Activated T-cell treated with anti-CD3 and anti-CD28 coated beads, Interleukin-2, amount 50 U/mL, for 24 hours (primary cell): ENCODE measurements around the gene DSCAML1.

ENCODE experiments used
- DNase-seq: peaks from one replicate; pipeline ENCODE4 v3.0.0-alpha.2; 2020
- H3K27ac Mint-ChIP-seq: 2 replicates; pipeline ENCODE4 v1.8.0; 2020; ENCODE audit warnings: mild to moderate bottlenecking, mixed read lengths
- H3K27me3 Mint-ChIP-seq: 2 replicates; pipeline ENCODE4 v1.8.0; 2020; ENCODE audit warnings: mixed read lengths
- H3K36me3 Mint-ChIP-seq: 2 replicates; pipeline ENCODE4 v1.8.0; 2020; ENCODE audit warnings: low read depth, mixed read lengths
- H3K4me1 Mint-ChIP-seq: 2 replicates; pipeline ENCODE4 v1.8.0; 2020; ENCODE audit warnings: low read depth, mixed read lengths
- H3K4me3 Mint-ChIP-seq: 2 replicates; pipeline ENCODE4 v1.8.0; 2020; ENCODE audit warnings: mild to moderate bottlenecking, moderate library complexity, mixed read lengths
- H3K9me3 Mint-ChIP-seq: 2 replicates; pipeline ENCODE4 v1.8.0; 2020; ENCODE audit warnings: mixed read lengths

Gene DSCAML1

GRCh38 chr11:117392979-117393378 lies 404.0 kb downstream of the DSCAML1 start:
- H3K36me3 Mint-ChIP-seq, result peaks cover 92% of the 10 kb centered on the region
- no peak overlapping the region for H3K4me3 Mint-ChIP-seq
- no peak overlapping the region for H3K27ac Mint-ChIP-seq
- peaks cover 10% of the 10 kb centered on the region for H3K9me3 Mint-ChIP-seq
- no peaks in the 10 kb centered on the region for H3K27me3 Mint-ChIP-seq
- no peak for DNase-seq
- H3K4me1 Mint-ChIP-seq, result no peaks in the 10 kb centered on the region

GRCh38 chr11:117392001-117392690 lies 404.9 kb downstream of the DSCAML1 start:
- Mint-ChIP-seq H3K4me1 (no peaks in the 10 kb centered on the region), H3K36me3 (peaks cover 88% of the 10 kb centered on the region), H3K4me3 (no peak overlapping the region), H3K9me3 (peaks cover 7% of the 10 kb centered on the region), H3K27ac (no peak overlapping the region), H3K27me3 (no peaks in the 10 kb centered on the region)
- peak; percentile 15 for DNase-seq

- peaks cover 83% of the 10 kb centered on the region for H3K36me3 Mint-ChIP-seq
- H3K4me3 Mint-ChIP-seq, result no peak overlapping the region
- no peaks in the 10 kb centered on the region for H3K9me3 Mint-ChIP-seq
- H3K27me3 Mint-ChIP-seq, result no peaks in the 10 kb centered on the region
- no peak overlapping the region for H3K27ac Mint-ChIP-seq
- DNase-seq, result peak; percentile 12
- H3K4me1 Mint-ChIP-seq, result no peaks in the 10 kb centered on the region
These were observed 405.8 kb downstream of the DSCAML1 start for GRCh38 chr11:117391181-117391580.

- H3K27ac Mint-ChIP-seq, result no peak overlapping the region
- H3K27me3 Mint-ChIP-seq, result no peaks in the 10 kb centered on the region
- H3K4me1 Mint-ChIP-seq, result no peaks in the 10 kb centered on the region
- peaks cover 82% of the 10 kb centered on the region for H3K36me3 Mint-ChIP-seq
- no peaks in the 10 kb centered on the region for H3K9me3 Mint-ChIP-seq
- no peak for DNase-seq
- no peak overlapping the region for H3K4me3 Mint-ChIP-seq
These were observed 406.3 kb downstream of the DSCAML1 start for GRCh38 chr11:117390743-117391142.

GRCh38 chr11:117387992-117388755 lies 408.8 kb downstream of the DSCAML1 start:
- H3K27me3 Mint-ChIP-seq, result no peaks in the 10 kb centered on the region

GRCh38 chr11:117385906-117386305 lies 411.1 kb downstream of the DSCAML1 start:
- Mint-ChIP-seq H3K36me3 (peaks cover 82% of the 10 kb centered on the region), H3K9me3 (no peaks in the 10 kb centered on the region), H3K4me1 (no peaks in the 10 kb centered on the region), H3K27ac (no peak overlapping the region), H3K27me3 (no peaks in the 10 kb centered on the region), H3K4me3 (no peak overlapping the region)
- no peak for DNase-seq

More at GRCh38 chr11:117387992-117388755, 408.8 kb downstream of the DSCAML1 start:
- Mint-ChIP-seq H3K36me3 (peaks cover 81% of the 10 kb centered on the region), H3K4me1 (no peaks in the 10 kb centered on the region), H3K27ac (no peak overlapping the region), H3K4me3 (no peak overlapping the region), H3K9me3 (no peaks in the 10 kb centered on the region)
- no peak for DNase-seq

GRCh38 chr11:117385471-117385870 lies 411.5 kb downstream of the DSCAML1 start:
- no peak for DNase-seq
- Mint-ChIP-seq H3K9me3 (no peaks in the 10 kb centered on the region), H3K27me3 (no peaks in the 10 kb centered on the region), H3K27ac (no peak overlapping the region), H3K36me3 (peaks cover 82% of the 10 kb centered on the region), H3K4me3 (no peak overlapping the region), H3K4me1 (no peaks in the 10 kb centered on the region)

- Mint-ChIP-seq H3K36me3 (peaks cover 86% of the 10 kb centered on the region), H3K27me3 (no peaks in the 10 kb centered on the region), H3K4me1 (no peaks in the 10 kb centered on the region), H3K27ac (no peak overlapping the region), H3K4me3 (no peak overlapping the region), H3K9me3 (no peaks in the 10 kb centered on the region)
- DNase-seq, result no peak
These were observed 413.0 kb downstream of the DSCAML1 start for GRCh38 chr11:117384045-117384444.

- Mint-ChIP-seq H3K4me3 (no peak overlapping the region), H3K9me3 (no peaks in the 10 kb centered on the region), H3K27me3 (no peaks in the 10 kb centered on the region), H3K4me1 (no peaks in the 10 kb centered on the region), H3K27ac (no peak overlapping the region), H3K36me3 (peaks cover 89% of the 10 kb centered on the region)
- DNase-seq, result no peak
These were observed 414.3 kb downstream of the DSCAML1 start for GRCh38 chr11:117382746-117383145.

- no peak overlapping the region for H3K4me3 Mint-ChIP-seq
- no peak for DNase-seq
- no peaks in the 10 kb centered on the region for H3K27me3 Mint-ChIP-seq
- no peaks in the 10 kb centered on the region for H3K4me1 Mint-ChIP-seq
- H3K9me3 Mint-ChIP-seq, result no peaks in the 10 kb centered on the region
- peaks cover 92% of the 10 kb centered on the region for H3K36me3 Mint-ChIP-seq
- H3K27ac Mint-ChIP-seq, result no peak overlapping the region
These were observed 415.3 kb downstream of the DSCAML1 start for GRCh38 chr11:117381481-117382387.

GRCh38 chr11:117380676-117381075 lies 416.3 kb downstream of the DSCAML1 start:
- no peak for DNase-seq
- no peak overlapping the region for H3K27ac Mint-ChIP-seq
- no peaks in the 10 kb centered on the region for H3K27me3 Mint-ChIP-seq
- no peaks in the 10 kb centered on the region for H3K4me1 Mint-ChIP-seq
- H3K36me3 Mint-ChIP-seq, result peaks cover 94% of the 10 kb centered on the region
- no peaks in the 10 kb centered on the region for H3K9me3 Mint-ChIP-seq
- H3K4me3 Mint-ChIP-seq, result no peak overlapping the region

- Mint-ChIP-seq H3K27ac (no peak overlapping the region), H3K27me3 (no peaks in the 10 kb centered on the region), H3K4me3 (no peak overlapping the region), H3K36me3 (peaks cover 94% of the 10 kb centered on the region), H3K9me3 (no peaks in the 10 kb centered on the region), H3K4me1 (no peaks in the 10 kb centered on the region)
- no peak for DNase-seq
These were observed 417.8 kb downstream of the DSCAML1 start for GRCh38 chr11:117378976-117379865.
